ENCODE measurements around the gene GRM5.

The GRM5 gene

DNA sequence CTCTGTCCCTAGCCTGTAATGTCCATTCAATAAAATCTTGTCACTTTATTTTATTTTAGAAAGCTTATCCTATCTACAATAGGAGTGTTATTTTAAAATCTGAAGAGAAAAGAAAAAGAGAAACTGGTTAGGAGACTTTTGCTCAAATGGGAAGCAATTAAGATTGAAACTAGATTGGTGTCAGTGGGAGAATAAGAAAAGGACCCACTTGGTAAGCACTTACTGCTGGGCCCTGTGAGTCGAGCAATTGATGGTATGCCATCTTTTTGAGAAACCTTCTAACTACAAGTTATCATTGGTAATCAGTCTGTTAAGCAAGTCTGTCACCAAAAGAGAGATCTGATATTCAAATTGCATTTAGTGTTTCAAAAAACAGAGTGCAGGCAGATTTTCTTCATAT, 258.4 kb downstream of the GRM5 start:
- DNase-seq (ENCODE audit: low read depth, low spot score): no peak
- CTCF ChIA-PET: no interaction called here
- POLR2A ChIA-PET: no interaction called here
- no peak for TF ChIP-seq CTCF (IDR thresholded peaks at IDR 0.05; ENCODE audit: insufficient read depth, low read length, missing control alignments)
- no peak overlapping the region for H3K4me3 ChIP-seq (ENCODE audit: low read depth, low read length)

DNA sequence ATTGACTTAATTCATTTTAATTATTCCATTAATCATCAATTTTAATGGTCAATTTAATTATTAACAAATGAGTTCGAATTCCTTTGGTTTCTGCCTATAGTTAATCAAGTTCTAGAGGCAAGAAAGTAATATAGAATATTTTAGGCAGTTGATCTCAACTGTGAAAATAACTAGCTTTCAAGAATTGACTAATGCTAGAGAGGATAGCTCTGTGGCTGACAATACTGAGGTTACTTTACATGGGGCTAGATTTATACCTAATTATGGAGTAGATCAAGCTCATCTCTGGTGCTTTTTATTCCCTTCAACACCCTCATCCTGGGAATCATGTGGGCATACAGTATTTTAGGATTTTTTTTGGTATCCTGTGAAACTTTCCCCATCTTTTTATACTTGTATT, 259.4 kb downstream of the GRM5 start:
- POLR2A ChIA-PET: no interaction called here

DNA sequence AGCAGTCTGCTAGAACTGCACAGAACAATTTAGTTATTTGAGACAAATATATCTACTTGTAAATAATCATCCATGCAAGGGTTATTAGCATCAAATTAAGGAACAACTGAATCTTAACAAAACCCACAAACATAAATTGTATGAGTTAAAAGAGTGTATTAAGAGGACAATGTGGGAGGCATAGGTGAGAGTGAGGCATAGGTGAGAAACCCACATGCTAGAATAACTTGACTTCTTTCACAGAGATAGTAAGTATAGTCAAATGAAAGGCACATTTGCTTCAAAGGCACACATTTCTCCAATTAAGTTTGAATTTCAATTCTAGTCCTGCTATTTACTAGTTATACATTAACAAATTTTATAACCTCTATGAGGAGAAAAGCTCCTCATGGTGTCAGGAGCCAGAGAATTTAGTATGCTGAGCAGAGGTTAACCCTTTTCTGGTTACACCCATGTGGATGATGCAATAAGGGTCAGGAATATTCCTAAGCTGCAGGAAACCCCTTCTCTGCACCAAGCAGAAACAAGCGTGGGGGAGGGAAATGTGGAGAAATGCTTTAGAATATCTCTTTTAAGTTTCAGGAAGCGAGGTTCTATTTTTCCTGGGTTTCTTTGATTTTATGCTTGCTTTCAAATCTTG, 264.2 kb downstream of the GRM5 start:
- no peak for TF ChIP-seq CTCF (IDR thresholded peaks at IDR 0.05; ENCODE audit: insufficient read depth, low read length, missing control alignments)
- POLR2A ChIA-PET: no interaction called here
- CTCF ChIA-PET: no interaction called here
- no peak for DNase-seq (ENCODE audit: low read depth, low spot score)
- no peak overlapping the region for H3K4me3 ChIP-seq (ENCODE audit: low read depth, low read length)

More for the DNA sequence above, 259.4 kb downstream of the GRM5 start:
- DNase-seq (ENCODE audit: low read depth, low spot score): no peak
- H3K4me3 ChIP-seq (ENCODE audit: low read depth, low read length): no peak overlapping the region
- CTCF ChIA-PET: no interaction called here
- TF ChIP-seq CTCF (IDR thresholded peaks at IDR 0.05; ENCODE audit: insufficient read depth, low read length, missing control alignments): no peak

GRCh38 chr11:88799771-88800500, 265.8 kb downstream of the GRM5 start:
- ChIA-PET POLR2A (no interaction called here), CTCF (no interaction called here)
- DNase-seq (ENCODE audit: low read depth, low spot score): no peak
- no peak for TF ChIP-seq CTCF (IDR thresholded peaks at IDR 0.05; ENCODE audit: insufficient read depth, low read length, missing control alignments)
- no peak overlapping the region for H3K4me3 ChIP-seq (ENCODE audit: low read depth, low read length)

DNA sequence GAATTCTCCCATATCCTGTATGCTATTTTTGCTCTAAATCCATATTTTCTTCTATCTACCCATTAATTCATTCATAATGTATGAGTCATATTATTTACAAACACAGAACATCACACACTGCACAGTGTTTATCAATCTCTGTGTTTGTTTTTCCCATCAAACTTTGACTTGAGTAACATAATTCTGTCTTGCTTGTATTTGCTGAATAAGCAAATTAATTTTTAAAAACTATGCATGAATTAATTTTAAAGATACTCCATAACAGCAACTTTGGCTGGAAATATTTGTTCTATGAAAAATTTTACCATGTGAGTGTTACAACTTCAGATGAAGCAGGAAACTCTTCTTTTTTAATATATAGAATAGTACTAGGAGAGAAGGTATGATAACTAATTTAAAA, 275.6 kb downstream of the GRM5 start:
- no peak for TF ChIP-seq CTCF (IDR thresholded peaks at IDR 0.05; ENCODE audit: insufficient read depth, low read length, missing control alignments)
- ChIA-PET CTCF (no interaction called here), POLR2A (no interaction called here)
- DNase-seq (ENCODE audit: low read depth, low spot score): no peak
- H3K4me3 ChIP-seq (ENCODE audit: low read depth, low read length): no peak overlapping the region

DNA sequence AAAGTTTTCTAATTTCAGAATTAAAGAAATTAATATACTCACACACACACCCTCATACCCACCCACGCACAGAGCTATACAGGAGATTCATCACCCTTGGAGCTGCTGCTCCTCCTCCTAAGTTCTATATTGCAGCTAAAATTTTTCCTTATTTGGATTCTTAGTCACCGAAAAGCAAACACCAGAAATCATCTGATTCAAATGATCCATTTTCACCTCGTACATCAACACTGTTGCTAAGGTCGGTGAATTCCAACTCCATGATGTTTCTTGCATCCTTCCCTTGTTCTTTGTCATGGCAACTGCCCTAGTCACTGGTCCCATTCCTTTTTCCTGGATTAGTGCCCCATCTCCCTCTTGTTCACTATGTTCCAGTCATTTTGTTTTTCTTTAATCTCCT, 286.2 kb downstream of the GRM5 start:
- DNase-seq (ENCODE audit: low read depth, low spot score): peak; percentile 70
- H3K4me3 ChIP-seq (ENCODE audit: low read depth, low read length): no peak overlapping the region
- CTCF ChIA-PET: no interaction called here
- TF ChIP-seq CTCF (IDR thresholded peaks at IDR 0.05; ENCODE audit: insufficient read depth, low read length, missing control alignments): no peak
- POLR2A ChIA-PET: interaction anchor here (1.1 kb wide), 1 partner anchor 225 kb away, joined by 3 read pairs; no protein-coding TSS in a partner anchor

Measured in AG04449 (cell line).